Neural crest cell (in vitro differentiated cells): ENCODE results near the gene CAPN11. TPM values are rescaled to one million over a fixed set of nuclear protein-coding genes. Genes with fewer than 3 reads are reported as not detected.
"Not testable (repeated sequence)": the region's sequence is repeated elsewhere in the genome, so short reads cannot be mapped to it uniquely, and the experiment has no call there.

Experiments
- DNase-seq: peaks from one replicate; pipeline ENCODE4 v3.0.0; 2021; ENCODE audit warnings: low read depth, mixed read lengths, low spot score
- H3K27ac Mint-ChIP-seq: one replicate; pipeline ENCODE4 v1.8.0; 2021; ENCODE audit warnings: mild to moderate bottlenecking, mixed read lengths; ENCODE audit not compliant: unreplicated experiment
- H3K27me3 Mint-ChIP-seq: 2 replicates; pipeline ENCODE4 v1.8.0; 2021; ENCODE audit warnings: low read depth, mild to moderate bottlenecking, mixed read lengths
- H3K36me3 Mint-ChIP-seq: 2 replicates; pipeline ENCODE4 v1.8.0; 2021; ENCODE audit warnings: low read depth, mild to moderate bottlenecking, mixed read lengths
- H3K4me1 Mint-ChIP-seq: 2 replicates; pipeline ENCODE4 v1.8.0; 2021; ENCODE audit warnings: mixed read lengths
- H3K4me3 Mint-ChIP-seq: one replicate; pipeline ENCODE4 v1.8.0; 2021; ENCODE audit warnings: mild to moderate bottlenecking, mixed read lengths
- H3K9me3 Mint-ChIP-seq: 2 replicates; pipeline ENCODE4 v1.8.0; 2021; ENCODE audit warnings: mixed read lengths
- total RNA-seq: library from RNA; stranded (reverse); gene quantifications from 2 replicates; pipeline ENCODE4 v1.2.1, GENCODE V29; 2021
- TF ChIP-seq, protein P1 (sequence below): fragments of 200-600 bp; sonication (generic); conservative IDR thresholded peaks from 2 replicates; pipeline ENCODE4 v1.5.0; 2021; ENCODE audit warnings: antibody characterized with exemption, mild to moderate bottlenecking

The CAPN11 gene
- total RNA-seq, 1 donor from 2014 or later = not detected

DNA sequence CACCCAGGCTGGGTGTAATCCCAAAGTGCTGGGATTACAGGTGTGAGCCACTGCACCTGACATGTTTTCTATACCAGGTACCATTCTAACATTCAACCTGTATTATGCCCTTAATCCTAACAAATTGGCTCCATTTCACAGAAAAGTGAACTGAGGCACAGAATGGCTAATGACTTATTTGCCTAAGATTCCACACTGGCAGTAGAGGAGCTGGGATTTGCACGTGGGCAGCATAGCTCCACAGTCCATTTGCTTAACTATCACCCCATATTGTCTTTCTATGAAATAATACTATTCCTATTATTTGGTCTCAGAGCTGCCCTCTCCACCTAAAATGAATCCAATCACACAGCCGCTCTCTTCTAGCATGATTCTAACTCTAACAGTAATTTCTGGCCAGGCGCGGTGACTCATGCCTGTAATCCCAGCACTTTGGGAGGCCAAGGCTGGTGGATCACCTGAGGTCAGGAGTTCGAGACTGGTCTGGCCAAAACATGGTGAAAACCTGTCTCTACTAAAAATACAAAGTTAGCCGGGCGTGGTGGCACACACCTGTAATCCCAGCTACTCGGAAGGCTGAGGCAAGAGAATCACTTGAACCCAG lies 34.8 kb downstream of the CAPN11 start:
- H3K9me3 Mint-ChIP-seq = no peaks in the 10 kb centered on the region
- H3K36me3 Mint-ChIP-seq = no peaks in the 10 kb centered on the region
- H3K4me1 Mint-ChIP-seq = peaks cover 7% of the 10 kb centered on the region
- H3K27me3 Mint-ChIP-seq = peaks cover 3% of the 10 kb centered on the region
- TF ChIP-seq, protein P1, sequence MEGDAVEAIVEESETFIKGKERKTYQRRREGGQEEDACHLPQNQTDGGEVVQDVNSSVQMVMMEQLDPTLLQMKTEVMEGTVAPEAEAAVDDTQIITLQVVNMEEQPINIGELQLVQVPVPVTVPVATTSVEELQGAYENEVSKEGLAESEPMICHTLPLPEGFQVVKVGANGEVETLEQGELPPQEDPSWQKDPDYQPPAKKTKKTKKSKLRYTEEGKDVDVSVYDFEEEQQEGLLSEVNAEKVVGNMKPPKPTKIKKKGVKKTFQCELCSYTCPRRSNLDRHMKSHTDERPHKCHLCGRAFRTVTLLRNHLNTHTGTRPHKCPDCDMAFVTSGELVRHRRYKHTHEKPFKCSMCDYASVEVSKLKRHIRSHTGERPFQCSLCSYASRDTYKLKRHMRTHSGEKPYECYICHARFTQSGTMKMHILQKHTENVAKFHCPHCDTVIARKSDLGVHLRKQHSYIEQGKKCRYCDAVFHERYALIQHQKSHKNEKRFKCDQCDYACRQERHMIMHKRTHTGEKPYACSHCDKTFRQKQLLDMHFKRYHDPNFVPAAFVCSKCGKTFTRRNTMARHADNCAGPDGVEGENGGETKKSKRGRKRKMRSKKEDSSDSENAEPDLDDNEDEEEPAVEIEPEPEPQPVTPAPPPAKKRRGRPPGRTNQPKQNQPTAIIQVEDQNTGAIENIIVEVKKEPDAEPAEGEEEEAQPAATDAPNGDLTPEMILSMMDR = no peak
- H3K27ac Mint-ChIP-seq = no peak overlapping the region
- no peak for DNase-seq
- no peak overlapping the region for H3K4me3 Mint-ChIP-seq

DNA sequence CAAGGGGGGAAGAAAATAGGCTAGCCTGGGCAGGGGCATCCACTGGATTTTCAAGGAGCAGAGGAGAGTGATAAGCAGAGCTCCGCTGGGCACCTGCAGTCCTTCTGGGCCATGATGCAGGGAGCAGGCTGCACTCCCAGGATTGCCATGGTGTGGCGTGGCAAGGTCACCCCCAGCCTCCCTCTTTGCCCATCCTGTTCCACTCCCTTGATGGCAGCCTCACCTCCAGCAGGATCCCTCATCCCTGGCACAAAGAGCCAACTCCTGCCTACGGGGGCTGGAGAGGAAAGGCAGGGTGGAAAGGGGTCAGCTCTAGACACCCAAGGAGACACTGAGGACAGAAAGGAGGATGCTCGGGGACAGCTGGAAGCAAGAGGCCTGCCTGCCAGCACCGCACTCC lies 35.7 kb downstream of the CAPN11 start:
- DNase-seq = no peak
- Mint-ChIP-seq H3K27ac (no peak overlapping the region), H3K9me3 (no peaks in the 10 kb centered on the region), H3K4me3 (no peak overlapping the region), H3K27me3 (peaks cover 3% of the 10 kb centered on the region), H3K36me3 (no peaks in the 10 kb centered on the region), H3K4me1 (peaks cover 7% of the 10 kb centered on the region)
- TF ChIP-seq, protein P1 = no peak

DNA sequence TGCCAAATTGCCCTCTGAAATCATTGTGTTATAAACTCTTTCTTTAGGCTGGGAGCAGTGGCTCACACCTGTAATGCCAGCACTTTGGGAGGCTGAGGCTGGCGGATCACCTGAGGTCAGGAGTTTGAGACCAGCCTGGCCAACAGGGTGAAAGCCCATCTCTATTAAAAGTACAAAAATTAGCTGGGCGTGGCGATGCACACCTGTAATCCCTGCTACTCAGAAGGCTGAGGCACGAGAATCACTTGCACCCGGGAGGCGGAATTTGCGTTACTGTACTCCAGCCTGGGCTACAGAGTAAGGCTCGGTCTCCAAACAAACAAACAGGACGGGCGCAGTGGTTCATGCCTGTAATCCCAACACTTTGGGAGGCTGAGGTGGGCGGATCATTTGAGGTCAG lies 37.7 kb downstream of the CAPN11 start:
- not testable (repeated sequence) for H3K9me3 Mint-ChIP-seq, DNase-seq

DNA sequence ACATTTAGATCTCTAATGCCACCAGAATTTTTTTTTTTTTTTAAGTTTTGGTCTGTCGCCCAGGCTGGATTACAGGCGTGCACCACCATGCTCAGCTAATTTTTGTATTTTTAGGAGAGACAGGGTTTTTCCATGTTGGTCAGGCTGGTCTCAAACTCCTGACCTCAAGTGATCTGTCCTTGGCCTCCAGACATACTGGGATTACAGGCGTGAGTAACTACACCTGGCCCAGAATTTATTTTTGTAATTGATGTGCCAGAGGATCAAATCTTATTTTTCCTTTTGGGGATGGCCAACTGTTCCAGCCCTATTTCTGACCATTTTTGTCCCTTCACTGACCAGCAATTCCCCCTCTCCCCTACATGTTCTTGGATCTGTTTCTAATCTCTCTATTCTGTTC lies 40.1 kb downstream of the CAPN11 start:
- Mint-ChIP-seq H3K36me3 (no peaks in the 10 kb centered on the region), H3K27ac (no peak overlapping the region), H3K4me3 (no peak overlapping the region), H3K4me1 (peaks cover 19% of the 10 kb centered on the region), H3K27me3 (peaks cover 3% of the 10 kb centered on the region), H3K9me3 (no peaks in the 10 kb centered on the region)
- TF ChIP-seq, protein P1 = no peak
- DNase-seq = no peak

More for the DNA sequence above, 37.7 kb downstream of the CAPN11 start:
- H3K36me3 Mint-ChIP-seq, H3K4me3 Mint-ChIP-seq, H3K27me3 Mint-ChIP-seq, H3K27ac Mint-ChIP-seq: not testable (repeated sequence)
- H3K4me1 Mint-ChIP-seq = peaks cover 17% of the 10 kb centered on the region

DNA sequence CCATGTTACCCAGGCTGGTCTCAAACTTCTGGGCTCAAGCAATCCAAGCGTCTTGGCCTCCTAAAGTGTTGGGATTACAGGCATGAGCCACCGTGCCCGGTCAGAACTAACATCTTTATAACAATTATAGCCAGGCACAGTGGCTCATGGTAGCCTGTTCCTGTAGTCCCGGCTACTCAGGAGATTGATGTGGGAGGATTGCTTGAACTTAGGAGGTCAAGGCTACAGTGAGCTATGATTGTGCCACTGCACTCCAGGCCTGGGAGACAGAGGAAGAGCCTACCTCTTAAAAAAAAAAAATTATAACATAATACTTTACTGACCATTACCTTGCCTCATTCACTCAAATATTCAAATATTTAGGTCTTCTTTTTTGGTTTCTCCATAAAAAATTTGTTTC lies 41.3 kb downstream of the CAPN11 start:
- Mint-ChIP-seq H3K27me3 (peaks cover 3% of the 10 kb centered on the region), H3K27ac (no peak overlapping the region), H3K4me1 (peaks cover 19% of the 10 kb centered on the region), H3K4me3 (no peak overlapping the region), H3K36me3 (no peaks in the 10 kb centered on the region), H3K9me3 (no peaks in the 10 kb centered on the region)
- no peak for DNase-seq
- TF ChIP-seq, protein P1 = no peak

DNA sequence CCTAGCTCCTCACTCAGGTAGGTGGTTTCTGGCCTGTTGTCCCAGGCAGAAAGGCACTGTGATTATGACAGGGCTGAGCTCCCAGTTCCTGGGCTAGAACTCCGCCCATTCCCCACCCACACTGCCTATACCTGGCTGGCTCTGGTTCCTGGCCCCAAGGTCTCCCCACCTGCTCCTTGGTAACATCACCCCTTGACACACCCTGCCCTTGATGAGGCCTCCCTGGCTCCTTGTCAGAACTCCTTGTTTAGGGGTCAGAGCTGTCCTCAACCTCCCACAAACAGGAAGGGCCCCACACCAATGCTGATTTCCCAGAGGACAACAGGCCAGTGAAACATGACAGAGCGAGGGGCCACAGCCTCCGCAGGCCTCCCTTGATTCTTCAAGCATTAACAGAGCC lies 42.6 kb downstream of the CAPN11 start:
- H3K9me3 Mint-ChIP-seq = no peaks in the 10 kb centered on the region
- H3K4me1 Mint-ChIP-seq = peaks cover 19% of the 10 kb centered on the region
- no peaks in the 10 kb centered on the region for H3K36me3 Mint-ChIP-seq
- H3K27ac Mint-ChIP-seq = peak overlapping the region; percentile 43
- peaks cover 3% of the 10 kb centered on the region for H3K27me3 Mint-ChIP-seq
- H3K4me3 Mint-ChIP-seq = no peak overlapping the region
- TF ChIP-seq, protein P1 = no peak
- DNase-seq = no peak
